NB4 (cell line): ENCODE results near the gene ITIH4.

ENCODE experiments used
- DNase-seq: peaks from one replicate; pipeline ENCODE4 v3.0.0; 2010; ENCODE audit warnings: low read depth
- H3K4me3 ChIP-seq: one replicate; pipeline ENCODE4 v1.5.1; 2011; ENCODE audit warnings: mild to moderate bottlenecking, low read depth, low read length, moderate library complexity
- MYC ChIP-seq: IDR thresholded peaks from 2 replicates; pipeline ENCODE4 v1.6.1; 2011; ENCODE audit warnings: low read depth, low read length
- POLR2A ChIP-seq: IDR thresholded peaks from 2 replicates; pipeline ENCODE4 v1.6.1; 2011; ENCODE audit warnings: mild to moderate bottlenecking; ENCODE audit not compliant: insufficient read length; ENCODE audit errors: extremely low read depth
- TF ChIP-seq, protein P1 (sequence below): IDR thresholded peaks from 2 replicates; pipeline ENCODE4 v1.6.1; 2011; ENCODE audit warnings: low read depth, low read length
- TF ChIP-seq, protein P2 (sequence below): IDR thresholded peaks from one replicate; pipeline ENCODE4 v1.5.1; 2012; ENCODE audit warnings: low read depth, low read length

ITIH4 gene

DNA sequence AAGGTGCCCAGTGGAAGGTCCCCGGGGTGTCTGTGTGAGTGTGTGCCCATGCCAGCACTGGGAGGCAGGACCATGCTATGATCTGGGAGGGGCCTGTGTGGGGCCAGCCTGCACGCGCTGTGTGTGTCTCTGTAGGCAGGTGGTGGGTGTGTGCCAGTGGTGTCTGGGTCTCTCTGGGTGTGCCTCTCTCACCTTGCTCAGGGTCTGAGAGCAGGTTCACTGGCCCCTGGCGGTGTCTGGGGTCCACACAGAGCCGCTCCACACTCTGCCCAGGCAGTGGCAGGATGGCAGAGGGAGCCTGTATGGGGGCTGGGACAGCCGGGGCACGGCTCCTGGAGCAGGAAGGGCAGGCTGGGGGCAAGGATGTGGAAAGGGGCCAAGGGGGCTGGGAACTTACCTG lies 12.6 kb downstream of the ITIH4 start:
- no peak overlapping the region for H3K4me3 ChIP-seq
- no peak for DNase-seq
- no peak for TF ChIP-seq MYC
- TF ChIP-seq, protein P1, sequence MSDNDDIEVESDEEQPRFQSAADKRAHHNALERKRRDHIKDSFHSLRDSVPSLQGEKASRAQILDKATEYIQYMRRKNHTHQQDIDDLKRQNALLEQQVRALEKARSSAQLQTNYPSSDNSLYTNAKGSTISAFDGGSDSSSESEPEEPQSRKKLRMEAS: no peak
- TF ChIP-seq, protein P2, sequence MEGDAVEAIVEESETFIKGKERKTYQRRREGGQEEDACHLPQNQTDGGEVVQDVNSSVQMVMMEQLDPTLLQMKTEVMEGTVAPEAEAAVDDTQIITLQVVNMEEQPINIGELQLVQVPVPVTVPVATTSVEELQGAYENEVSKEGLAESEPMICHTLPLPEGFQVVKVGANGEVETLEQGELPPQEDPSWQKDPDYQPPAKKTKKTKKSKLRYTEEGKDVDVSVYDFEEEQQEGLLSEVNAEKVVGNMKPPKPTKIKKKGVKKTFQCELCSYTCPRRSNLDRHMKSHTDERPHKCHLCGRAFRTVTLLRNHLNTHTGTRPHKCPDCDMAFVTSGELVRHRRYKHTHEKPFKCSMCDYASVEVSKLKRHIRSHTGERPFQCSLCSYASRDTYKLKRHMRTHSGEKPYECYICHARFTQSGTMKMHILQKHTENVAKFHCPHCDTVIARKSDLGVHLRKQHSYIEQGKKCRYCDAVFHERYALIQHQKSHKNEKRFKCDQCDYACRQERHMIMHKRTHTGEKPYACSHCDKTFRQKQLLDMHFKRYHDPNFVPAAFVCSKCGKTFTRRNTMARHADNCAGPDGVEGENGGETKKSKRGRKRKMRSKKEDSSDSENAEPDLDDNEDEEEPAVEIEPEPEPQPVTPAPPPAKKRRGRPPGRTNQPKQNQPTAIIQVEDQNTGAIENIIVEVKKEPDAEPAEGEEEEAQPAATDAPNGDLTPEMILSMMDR: no peak
- no peak for TF ChIP-seq POLR2A

DNA sequence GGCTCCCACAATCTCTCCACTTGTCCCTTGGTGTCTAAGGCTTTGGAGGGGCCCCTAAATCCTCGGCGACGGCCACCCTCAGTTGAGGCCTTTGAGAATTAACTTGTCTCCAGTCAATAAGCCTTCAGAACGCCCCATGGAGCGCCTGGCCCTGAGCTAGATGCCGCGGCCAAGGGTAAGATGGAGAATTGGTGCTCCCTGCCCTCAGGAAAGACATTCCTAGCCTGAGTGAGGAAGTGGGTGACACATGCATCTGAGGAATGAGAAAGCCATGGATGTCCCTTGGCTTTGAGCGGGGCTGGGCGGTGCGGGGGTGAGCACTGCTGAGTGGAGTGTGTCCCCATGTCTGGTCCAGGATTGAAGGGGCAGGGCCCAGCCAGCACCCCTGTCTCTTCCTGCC lies 13.3 kb downstream of the ITIH4 start:
- TF ChIP-seq POLR2A (no peak), MYC (no peak)
- TF ChIP-seq, protein P1: no peak
- TF ChIP-seq, protein P2: no peak
- DNase-seq: no peak
- H3K4me3 ChIP-seq: no peak overlapping the region

DNA sequence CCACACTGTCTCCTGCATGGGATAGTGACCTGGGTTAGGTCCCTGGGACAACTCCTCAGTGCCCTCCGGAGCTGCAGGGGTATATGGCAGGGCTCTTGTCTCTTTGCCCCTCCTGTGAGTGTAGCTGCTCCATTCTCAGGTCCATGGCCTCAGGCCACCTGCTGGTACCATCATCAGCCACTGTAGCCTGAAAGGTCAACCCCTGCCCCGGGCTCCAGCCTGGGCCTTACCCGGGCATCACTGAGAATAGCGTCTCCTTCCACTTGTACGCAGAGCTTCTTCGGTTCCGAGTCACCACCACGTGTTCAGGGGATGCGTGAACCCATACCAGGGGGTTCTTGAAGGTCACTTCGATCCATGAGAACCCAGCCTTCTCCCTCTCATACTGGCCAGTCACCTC lies 13.8 kb downstream of the ITIH4 start:
- no peak for DNase-seq

DNA sequence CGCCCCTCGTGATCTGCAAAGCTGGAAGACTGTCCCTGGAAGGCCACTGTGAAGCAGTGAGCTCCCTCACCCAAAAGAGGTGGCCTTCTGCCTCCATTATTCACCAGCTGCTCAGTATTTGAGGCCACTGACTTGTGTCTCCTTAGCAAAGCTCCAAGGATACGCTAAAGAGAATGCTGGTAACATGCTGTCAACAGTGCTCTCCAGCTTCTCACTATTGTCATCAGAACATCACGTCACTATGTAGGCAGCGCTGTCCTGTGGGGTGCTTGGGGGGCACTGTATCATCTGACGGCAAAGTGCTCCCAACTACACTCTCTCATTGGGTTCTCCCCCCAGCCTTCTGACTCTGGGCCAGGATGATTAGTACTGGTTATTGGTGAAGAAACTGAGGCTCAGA lies 14.3 kb downstream of the ITIH4 start:
- no peak overlapping the region for H3K4me3 ChIP-seq
- DNase-seq: no peak
- TF ChIP-seq, protein P2: no peak
- TF ChIP-seq, protein P1: no peak
- TF ChIP-seq POLR2A (no peak), MYC (no peak)

More for the DNA sequence above, 13.8 kb downstream of the ITIH4 start:
- H3K4me3 ChIP-seq: no peak overlapping the region
- TF ChIP-seq POLR2A (no peak), MYC (no peak)
- TF ChIP-seq, protein P2: no peak
- TF ChIP-seq, protein P1: no peak

DNA sequence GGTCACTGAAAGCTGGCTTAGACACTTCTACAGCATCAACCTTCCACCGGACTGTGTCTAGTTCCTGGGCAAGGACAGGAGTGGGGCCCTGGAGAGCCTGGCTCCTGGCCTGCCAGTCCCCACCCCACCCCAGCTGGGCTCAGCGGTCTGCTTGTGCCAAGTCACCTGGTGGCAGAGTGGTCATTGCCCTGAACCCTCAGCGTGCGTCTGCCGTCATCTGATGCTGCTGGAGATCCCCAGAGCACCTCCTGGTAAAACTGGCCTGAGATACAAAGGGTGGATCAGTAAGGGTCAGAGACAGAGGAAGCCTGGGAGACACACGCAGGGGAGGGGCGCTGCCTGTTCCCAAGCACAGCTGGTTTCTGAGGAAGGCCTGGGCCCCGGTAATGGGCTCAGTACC lies 16.7 kb downstream of the ITIH4 start:
- H3K4me3 ChIP-seq: no peak overlapping the region
- TF ChIP-seq, protein P2: no peak
- TF ChIP-seq, protein P1: no peak
- TF ChIP-seq MYC (no peak), POLR2A (no peak)
- no peak for DNase-seq
